ENCODE results near the gene CABLES1.

CABLES1 gene

DNA sequence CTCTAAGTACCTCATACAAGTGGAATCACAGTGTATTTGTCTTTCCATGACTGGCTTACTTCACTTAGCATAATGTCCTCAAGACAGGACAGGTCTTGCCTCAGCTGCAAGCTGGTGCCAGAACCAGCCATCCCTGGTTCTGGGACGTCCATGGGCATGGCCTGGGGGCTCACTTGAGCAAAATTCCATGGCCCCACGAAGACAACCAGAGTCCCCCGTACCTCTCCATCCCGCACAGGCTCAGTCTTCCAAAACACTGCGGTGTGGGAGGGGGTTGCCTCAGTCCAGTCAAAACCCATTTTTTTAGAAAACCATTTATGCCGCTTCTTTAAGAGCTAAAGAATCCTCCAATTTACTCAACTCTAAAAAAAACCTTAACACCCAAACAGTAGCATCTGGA lies 21.7 kb upstream of the CABLES1 start:
- DNase-seq = no peak

DNA sequence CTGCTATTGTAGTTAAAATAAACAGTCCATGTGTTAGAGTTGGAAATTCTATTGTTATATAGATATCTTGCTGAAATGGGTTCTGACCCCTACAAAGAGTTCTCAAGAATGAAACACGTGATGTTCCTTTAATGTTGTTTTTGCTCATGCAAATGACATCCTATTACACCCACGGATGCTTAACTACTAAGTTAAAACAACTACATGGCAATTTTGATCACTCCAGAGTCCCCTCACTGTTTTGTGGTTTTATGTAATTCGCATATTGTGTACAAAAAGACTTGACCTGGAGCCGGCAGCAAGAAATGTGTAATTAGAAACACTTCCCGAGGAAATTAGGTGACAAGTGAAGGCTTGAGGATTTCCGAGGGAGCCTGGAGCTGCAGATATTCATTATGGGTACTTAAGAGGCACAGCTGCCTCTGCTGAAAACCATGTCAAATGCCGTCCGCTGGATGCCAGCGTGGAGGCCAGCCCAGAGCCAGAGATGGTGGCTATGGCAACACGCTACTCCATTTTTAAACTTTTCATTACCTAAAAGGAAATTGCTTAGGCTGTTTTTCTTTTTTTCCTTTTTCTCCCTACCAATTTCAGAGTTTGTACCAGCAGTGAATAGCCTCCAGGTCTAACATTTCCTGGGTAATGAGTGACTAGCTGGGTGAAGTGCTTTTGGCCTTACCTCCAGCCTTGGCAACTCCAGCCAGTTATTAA lies 21.0 kb upstream of the CABLES1 start:
- DNase-seq = no peak

GRCh38 chr18:23114911-23115310 lies 20.4 kb upstream of the CABLES1 start:
- no peak for DNase-seq

- no peak for DNase-seq
These were observed 19.6 kb upstream of the CABLES1 start for GRCh38 chr18:23115683-23116096.

GRCh38 chr18:23121133-23121532 lies 14.2 kb upstream of the CABLES1 start:
- DNase-seq = no peak

DNA sequence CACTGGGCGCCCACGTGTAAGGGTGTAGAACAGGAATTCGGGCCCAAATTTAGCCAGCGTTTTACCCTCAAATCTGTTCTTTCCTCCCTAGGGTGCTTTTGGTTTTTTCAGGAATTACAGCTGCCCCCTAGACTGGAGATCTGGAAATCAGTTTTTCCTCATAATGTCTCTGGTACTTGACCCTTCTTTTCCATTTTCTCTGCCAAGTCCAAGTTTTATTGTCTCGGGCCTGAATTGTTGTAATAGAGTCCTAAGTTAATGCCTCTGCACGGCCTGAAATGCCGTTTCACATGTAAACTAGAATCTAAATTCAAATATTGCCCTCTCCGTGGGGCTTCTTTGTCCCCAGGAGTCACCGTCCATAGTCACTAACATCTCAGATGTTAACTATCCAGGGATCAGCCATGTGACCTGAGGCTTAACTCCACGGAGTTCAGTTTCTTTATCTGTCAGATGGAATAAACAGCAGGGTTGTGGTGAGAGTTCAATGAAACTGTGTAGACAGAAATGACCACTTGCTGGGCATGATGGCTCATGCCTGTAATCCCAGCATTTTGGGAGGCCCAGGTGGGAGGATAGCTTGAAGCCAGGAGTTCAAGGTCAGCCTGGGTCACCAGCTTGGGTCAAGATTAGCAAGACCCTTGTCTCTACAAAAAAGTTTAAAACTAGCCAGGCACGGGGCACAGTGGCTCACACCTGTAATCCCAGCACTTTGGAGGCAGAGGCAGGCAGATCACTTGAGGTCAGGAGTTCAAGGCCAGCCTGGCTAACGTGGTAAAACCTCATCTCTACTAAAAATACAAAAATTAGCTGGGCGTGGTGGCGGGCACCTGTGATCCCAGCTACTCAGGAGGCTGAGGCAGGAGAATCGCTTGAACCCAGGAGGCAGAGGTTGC lies 12.7 kb upstream of the CABLES1 start:
- no peak for DNase-seq

DNA sequence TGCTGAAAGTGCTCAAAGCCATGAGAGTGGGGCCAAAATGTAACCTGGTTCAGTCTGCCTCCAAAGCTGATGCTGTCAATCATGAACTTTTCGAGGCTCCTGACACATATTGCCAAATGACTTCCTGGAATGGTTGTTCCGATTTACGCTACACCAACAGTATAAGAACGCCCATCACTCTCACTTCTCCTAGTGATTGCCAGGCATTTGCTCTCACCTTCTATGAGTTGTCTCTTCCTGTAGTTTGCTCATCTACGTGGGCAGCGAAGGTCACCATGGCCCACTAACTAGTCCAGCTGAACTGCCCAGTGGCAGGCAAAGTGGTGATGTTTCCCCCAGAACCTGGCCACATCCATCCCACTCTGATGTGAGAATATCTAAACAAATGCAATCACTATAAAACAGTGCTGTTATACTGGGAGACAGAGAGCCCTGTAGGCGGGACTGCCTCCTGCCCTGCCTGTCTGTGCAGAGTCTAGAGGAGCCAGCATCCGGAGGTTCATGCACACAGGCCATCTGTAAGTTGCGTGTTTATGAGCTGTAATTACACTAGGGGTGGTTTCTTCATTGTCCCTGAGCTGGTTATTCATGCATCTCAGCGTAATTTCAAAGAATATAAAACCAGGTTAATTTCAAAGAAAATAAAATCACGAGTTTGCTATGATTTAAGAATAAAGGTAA lies 8.8 kb upstream of the CABLES1 start:
- no peak for DNase-seq

DNA sequence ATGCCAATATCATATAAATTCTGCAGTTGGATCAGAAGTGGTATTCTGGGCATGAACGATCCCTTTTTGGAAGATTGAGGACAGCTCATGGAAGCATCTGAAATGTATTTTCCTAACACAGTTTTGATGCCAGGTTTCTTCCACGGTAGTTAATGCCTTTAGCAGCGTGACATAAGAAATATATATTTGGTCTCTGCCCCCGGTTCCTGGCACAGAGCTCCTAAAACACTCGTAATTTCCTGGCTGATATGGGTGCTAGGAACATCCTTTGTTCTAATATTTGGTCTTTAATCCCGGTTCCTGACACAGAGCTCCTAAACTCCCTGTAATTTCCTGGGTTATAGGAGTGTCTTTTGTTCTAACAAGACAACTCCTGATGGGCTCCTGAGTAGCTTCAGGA lies 8.2 kb upstream of the CABLES1 start:
- no peak for DNase-seq

DNA sequence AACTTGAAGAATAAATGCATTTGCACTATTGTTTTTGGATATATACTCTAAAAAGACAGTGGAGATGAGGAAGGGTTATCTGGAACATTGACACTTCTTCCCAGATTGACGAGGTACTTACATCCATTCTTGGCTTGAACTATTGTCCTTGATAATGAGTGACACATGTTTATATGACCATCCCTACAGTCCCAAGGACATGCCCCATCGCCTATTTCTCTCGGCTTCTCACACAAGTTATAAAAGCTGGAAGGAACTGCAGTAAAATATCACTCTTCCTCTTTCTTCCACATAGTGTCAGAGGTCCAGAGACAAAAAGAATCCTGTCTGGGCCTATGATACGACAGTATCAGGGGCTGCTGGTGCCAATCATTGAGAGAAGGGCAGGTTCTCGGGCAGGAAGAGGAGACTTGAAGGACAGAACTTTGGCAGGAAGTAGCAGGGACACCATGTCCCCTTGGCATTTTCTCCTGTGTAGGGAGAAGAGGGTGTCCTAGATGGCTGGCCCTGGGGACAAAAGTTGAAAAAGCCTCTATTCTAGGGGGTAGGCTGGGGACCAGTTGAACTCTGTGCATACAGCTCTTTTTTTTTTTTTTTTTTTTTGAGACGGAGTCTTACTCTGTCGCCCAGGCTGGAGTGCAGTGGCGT lies 5.8 kb upstream of the CABLES1 start:
- DNase-seq = no peak

DNA sequence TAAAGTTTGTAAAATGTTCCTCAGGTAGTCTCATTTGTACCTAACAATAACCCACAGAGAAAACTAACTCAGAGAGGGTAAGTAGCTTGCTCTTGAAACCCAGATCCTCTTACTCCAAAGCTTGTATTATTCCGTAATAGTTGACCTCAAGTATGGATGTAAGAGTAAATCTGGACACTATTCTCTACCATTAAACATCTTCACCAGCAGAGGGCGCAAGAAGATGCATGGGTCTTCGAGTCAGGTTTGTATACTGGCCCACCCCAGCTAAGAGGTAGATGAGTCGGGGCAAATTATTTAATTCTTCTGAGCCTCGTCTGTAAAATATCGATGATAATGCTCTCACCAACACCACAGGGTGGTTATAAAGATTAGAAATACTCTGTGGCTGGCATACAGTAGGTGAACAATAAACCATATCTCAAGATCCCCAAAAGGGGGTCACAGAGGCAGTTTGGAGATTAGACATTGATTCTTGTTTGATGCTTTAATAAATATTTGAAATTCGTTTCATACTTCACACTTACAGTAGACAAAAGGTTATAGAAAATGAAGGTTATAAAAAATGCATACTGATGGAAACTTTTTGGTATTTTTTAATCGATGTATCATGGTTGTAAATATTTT lies 3.5 kb upstream of the CABLES1 start:
- DNase-seq = peak; percentile 63

DNA sequence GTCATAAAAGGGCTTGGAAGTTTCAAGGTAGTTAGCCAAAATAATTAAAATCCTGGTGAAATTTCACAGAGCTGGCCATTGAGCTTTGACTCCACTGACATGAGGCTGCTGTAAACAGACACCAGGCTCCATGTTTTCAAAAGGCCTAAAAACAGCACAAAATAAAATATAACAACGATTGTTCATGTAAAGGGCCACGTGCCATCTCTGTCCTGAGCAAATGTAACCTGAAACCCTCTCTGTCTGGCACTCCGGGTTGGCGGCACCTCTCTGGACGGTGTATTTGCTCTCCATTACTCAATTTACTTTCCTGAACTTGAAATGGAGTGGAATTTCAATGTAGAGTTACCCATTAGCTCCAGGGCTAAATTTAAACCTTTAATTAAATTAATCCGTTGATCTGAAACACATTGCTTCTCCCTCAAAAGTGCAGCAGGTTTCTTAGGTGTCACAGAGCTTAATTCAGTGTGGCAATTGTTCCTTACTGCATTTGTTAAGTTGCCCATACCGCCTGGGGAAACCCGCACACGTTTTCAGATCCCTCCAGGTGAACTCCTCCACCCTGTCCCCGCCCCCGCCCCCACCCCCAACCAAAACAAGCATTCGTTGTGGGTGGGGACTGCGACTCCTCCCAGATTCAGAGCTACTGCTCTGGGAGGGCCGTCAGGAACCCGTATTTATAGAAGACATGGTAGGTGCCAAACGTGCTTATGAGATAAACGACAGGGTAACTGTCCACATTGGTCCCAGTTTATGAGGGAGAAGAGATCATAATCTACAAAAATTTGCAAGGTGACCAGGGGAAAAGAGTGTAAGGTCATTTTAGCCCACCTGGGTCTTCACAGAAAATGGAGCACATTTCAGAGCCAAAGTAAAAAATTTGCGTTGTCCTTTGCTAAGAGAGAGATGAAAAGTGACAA lies 1.2 kb upstream of the CABLES1 start:
- no peak for DNase-seq

- no peak for DNase-seq
These were observed 453 bp downstream of the CABLES1 start for GRCh38 chr18:23135550-23136325.

- DNase-seq = no peak
These were observed 1.2 kb downstream of the CABLES1 start for GRCh38 chr18:23136326-23137096.

GRCh38 chr18:23137097-23137635 lies 1.9 kb downstream of the CABLES1 start:
- DNase-seq = no peak

- no peak for DNase-seq
These were observed 2.5 kb downstream of the CABLES1 start for GRCh38 chr18:23137788-23138216.

DNA sequence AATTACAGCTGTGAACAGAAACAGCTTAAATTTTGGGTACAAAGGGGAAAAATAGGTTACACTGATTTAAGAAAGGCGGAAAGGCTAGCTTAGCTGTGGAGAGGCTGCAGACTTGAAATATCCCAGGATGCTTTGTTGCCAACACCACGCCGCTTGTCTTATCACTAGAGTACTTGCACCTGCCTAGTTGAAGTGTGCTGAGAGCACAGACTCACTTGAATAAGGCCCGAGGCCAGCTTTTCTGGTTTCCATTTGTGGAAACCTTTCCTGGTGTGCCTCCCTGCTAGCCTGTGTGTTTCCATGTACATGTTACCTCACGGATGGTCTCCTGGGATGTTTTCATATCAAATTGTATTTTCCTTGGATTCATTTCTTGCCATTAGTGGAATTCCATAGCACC lies 3.2 kb downstream of the CABLES1 start:
- no peak for DNase-seq

DNA sequence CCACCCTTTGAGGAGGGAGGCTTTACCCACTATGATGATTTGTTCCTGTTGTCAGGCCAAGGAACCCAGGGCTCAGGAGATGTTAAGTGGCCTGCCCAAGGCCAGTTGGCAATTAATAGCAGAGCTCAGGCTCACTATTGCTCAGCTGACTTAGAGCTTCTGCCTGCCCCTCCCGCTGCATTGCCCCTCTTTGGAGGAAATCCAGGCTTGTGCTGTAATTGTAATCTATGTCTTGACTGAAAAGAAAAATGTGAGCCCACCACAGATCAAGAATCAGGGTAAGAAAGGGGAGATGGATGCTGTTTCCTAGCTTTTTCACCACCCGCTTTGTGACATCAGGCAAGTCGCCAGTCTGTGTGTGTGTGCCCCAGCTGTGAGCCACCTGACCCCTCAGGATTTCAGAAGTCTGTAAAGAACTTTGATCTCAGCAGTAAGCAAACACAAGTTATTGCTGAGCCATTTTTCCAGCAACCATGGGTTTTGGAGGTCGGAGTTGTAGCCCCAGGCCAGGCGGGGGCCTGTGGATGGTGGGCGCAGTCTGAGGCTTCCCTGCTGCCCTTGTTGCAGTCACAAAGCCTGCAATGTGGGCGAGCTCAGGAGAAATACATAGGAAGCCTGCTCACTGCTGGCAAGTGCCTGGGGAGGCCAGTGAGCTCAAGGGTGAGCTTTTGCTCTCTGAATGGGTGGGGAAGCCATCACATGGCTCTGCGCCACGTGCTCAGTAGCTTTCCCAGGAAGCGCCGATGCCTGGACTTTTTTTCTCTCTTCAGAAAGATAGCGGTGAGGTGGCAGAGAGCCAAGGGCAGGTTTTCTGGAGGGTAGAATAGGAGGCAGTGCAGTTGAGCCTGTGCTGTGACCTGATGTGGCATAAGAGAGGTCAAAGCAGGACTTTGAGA lies 6.1 kb downstream of the CABLES1 start:
- no peak for DNase-seq

DNA sequence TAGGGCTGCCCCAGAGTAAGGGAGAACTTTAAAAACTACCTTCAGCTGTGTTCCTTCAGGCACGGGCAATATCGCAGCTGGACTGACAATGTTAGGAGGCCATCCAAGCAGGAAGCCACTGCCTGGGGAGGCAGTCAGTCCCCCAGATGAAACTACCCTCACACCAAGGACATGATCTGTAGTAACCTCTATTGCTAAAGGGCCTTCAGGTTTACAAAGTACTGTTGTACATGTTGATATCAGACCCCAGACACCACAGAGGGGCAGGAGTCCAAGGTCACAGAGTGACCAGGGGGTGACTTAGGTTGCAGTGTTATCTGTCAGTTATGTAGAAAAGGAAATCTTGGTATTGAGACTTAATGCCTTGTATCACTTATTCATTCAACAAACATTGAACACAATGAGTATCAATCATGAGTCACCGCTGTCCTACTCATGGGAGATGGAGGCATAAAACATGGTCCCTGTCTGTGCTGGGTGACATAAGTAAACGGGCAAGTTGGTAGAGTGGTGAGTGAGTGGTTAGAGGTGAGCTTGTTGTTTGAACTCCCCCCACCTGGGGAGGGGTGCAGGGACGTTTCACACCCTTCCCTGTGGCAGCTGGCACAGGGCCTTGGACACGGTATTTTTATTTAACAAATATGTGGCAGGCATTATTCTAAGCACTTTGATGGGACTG lies 7.1 kb downstream of the CABLES1 start:
- no peak for DNase-seq

All from effector CD4-positive, alpha-beta T cell (primary cell).